HepG2 (cell line): Measurements from ENCODE around the gene KLHL17. TPM values are rescaled to one million over a fixed set of nuclear protein-coding genes. Genes with fewer than 3 reads are reported as not detected.

Experiments
- ATAC-seq: fragments of 200-7000 bp; cut with Tn5 transposase; 3 replicates; pipeline ENCODE4 v1.9.1; 2020; ENCODE audit warnings: mild to moderate bottlenecking, moderate library complexity
- BruUV-seq: library from RNA; stranded (reverse); fragments of 400-500 nt; replicated peaks from 2 replicates; lab custom pipeline; 2021; lab: Mats Ljungman, UMichigan
- CTCF ChIA-PET: fragments of 300-600 bp; formaldehyde crosslinking; extraction: SDS; loops from one replicate; lab custom pipeline; 2021; ENCODE audit warnings: low total read pairs, inconsistent platforms, low intra/inter-chr PET ratio; lab: Yijun Ruan, JAX
- POLR2A ChIA-PET: fragments of 350-600 bp; sonication (Branson Sonifier 250); formaldehyde crosslinking; loops from one replicate; lab custom pipeline; 2020; ENCODE audit warnings: antibody characterized with exemption, inconsistent platforms; lab: Yijun Ruan, JAX
- DNase-seq: peaks from one replicate; pipeline ENCODE4 v3.0.0-alpha.2; 2015; ENCODE audit warnings: low spot score
- FAIRE-seq: peaks from 3 replicates; lab custom pipeline; 2011; peaks lifted over from hg19 to GRCh38; lab: Jason Lieb, UNC
- H2AFZ ChIP-seq: one replicate; pipeline ENCODE4 v1.6.1; 2011; ENCODE audit warnings: low read length, inconsistent platforms
- H3K27ac ChIP-seq: fragments of 300-600 bp; 3 replicates; pipeline ENCODE4 v1.8.0; 2011; ENCODE audit warnings: mixed run types, mild to moderate bottlenecking, mixed read lengths, low read length, inconsistent platforms; ENCODE audit not compliant: insufficient read depth; ENCODE audit errors: extremely low read length
- H3K27me3 ChIP-seq, 2 experiments: fragments of 200-600 bp in 1 of 2; 2 replicates in 1 of 2; 3 replicates in 1 of 2; pipeline versions ENCODE4 v1.6.0 to v1.8.0; 2011; ENCODE audit warnings: low read length in 2 of 2, mild to moderate bottlenecking in 2 of 2, moderate library complexity in 2 of 2, inconsistent platforms in 1 of 2; ENCODE audit not compliant: insufficient read depth in 2 of 2, control insufficient read depth in 1 of 2
- H3K36me3 ChIP-seq, 2 experiments: fragments of 200-600 bp in 1 of 2; replicated peaks in 1 of 2; 2 replicates in 1 of 2; 3 replicates in 1 of 2; pipeline versions ENCODE4 v1.5.1 to v1.8.0; 2011; ENCODE audit warnings: low read length in 2 of 2, inconsistent platforms in 1 of 2; ENCODE audit not compliant: insufficient read depth in 2 of 2, control insufficient read depth in 1 of 2
- H3K4me1 ChIP-seq: 2 replicates; pipeline ENCODE4 v1.5.1; 2012; ENCODE audit warnings: low read length, inconsistent platforms; ENCODE audit not compliant: insufficient read depth
- H3K4me2 ChIP-seq: 2 replicates; pipeline ENCODE4 v1.6.0; 2011; ENCODE audit warnings: low read depth, low read length, inconsistent platforms
- H3K4me3 ChIP-seq, 3 experiments: fragments of 200-600 bp in 1 of 3; sonication (generic), shearing (Covaris generic) in 1 of 3; replicated peaks in 1 of 3; 2 replicates each; pipeline ENCODE4 v1.5.1; 2011 to 2016; ENCODE audit warnings: low read length in 3 of 3, inconsistent platforms in 2 of 3, low read depth in 2 of 3, mild to moderate bottlenecking in 2 of 3, control low read depth in 1 of 3, mixed read lengths in 1 of 3; ENCODE audit not compliant: insufficient read depth in 1 of 3
- H3K79me2 ChIP-seq: one replicate; pipeline ENCODE4 v1.6.1; 2011; ENCODE audit warnings: low read length, inconsistent platforms; ENCODE audit not compliant: insufficient read depth
- H3K9ac ChIP-seq: 2 replicates; pipeline ENCODE4 v1.6.0; 2011; ENCODE audit warnings: mild to moderate bottlenecking, low read depth, low read length, inconsistent platforms; ENCODE audit not compliant: insufficient read depth
- H3K9me3 ChIP-seq: 2 replicates; pipeline ENCODE4 v1.5.1; 2012; ENCODE audit warnings: mild to moderate bottlenecking, low read length
- H4K20me1 ChIP-seq: 2 replicates; pipeline ENCODE4 v1.6.0; 2011; ENCODE audit warnings: inconsistent platforms, mild to moderate bottlenecking, low read length, moderate library complexity; ENCODE audit not compliant: insufficient read depth
- ATAD3A ChIP-seq: sonication (generic); formaldehyde crosslinking; IDR thresholded peaks from 2 replicates; pipeline ENCODE4 v1.4.0; 2020; ENCODE audit warnings: missing genetic modification reagents
- BRF2 ChIP-seq: sonication (generic); formaldehyde crosslinking; IDR thresholded peaks from 2 replicates; pipeline ENCODE4 v1.8.1; 2022; ENCODE audit warnings: mild to moderate bottlenecking, missing genetic modification reagents
- CREB1 ChIP-seq, 2 experiments: fragments of 450-650 bp in 1 of 2; IDR thresholded peaks; 2 replicates each; pipeline ENCODE4 v1.6.1; 2016 to 2017; ENCODE audit warnings: control low read depth in 1 of 2, mild to moderate bottlenecking in 1 of 2, missing compliant biosample characterization in 1 of 2, missing genetic modification characterization in 1 of 2
- EED ChIP-seq: sonication (generic); formaldehyde crosslinking; IDR thresholded peaks from 2 replicates; pipeline ENCODE4 v1.5.0; 2020; ENCODE audit warnings: mild to moderate bottlenecking, missing genetic modification reagents
- HMG20A ChIP-seq: IDR thresholded peaks from 2 replicates; pipeline ENCODE4 v1.6.1; 2016; ENCODE audit warnings: borderline replicate concordance
- HNRNPL ChIP-seq: fragments of 200-400 bp; formaldehyde crosslinking; IDR thresholded peaks from 2 replicates; pipeline ENCODE4 v1.6.1; 2017; ENCODE audit warnings: mild to moderate bottlenecking, low read depth, low read length
- NFATC3 ChIP-seq: sonication (generic); formaldehyde crosslinking; IDR thresholded peaks from 2 replicates; pipeline ENCODE4 v1.5.1; 2020; ENCODE audit warnings: mild to moderate bottlenecking, missing genetic modification reagents
- NFIB ChIP-seq: sonication (generic); formaldehyde crosslinking; IDR thresholded peaks from 2 replicates; pipeline ENCODE4 v1.9.0; 2021; ENCODE audit warnings: missing genetic modification reagents, mild to moderate bottlenecking, borderline replicate concordance
- PITX1 ChIP-seq: sonication (generic); formaldehyde crosslinking; IDR thresholded peaks from 2 replicates; pipeline ENCODE4 v1.5.1; 2020; ENCODE audit warnings: mild to moderate bottlenecking, missing genetic modification reagents
- RBM22 ChIP-seq: fragments of 200-400 bp; formaldehyde crosslinking; optimal IDR thresholded peaks from 2 replicates; pipeline ENCODE3; 2017; ENCODE audit warnings: mild to moderate bottlenecking, low read length, moderate library complexity
- RFX5 ChIP-seq: IDR thresholded peaks from 2 replicates; pipeline ENCODE4 v1.6.1; 2011; ENCODE audit warnings: low read depth, low read length, improper control_type of control experiment
- USF2 ChIP-seq, 2 experiments: sonication (generic) in 1 of 2; formaldehyde crosslinking in 1 of 2; IDR thresholded peaks; 2 replicates each; pipeline versions ENCODE4 v1.5.1 to v1.6.1; 2011 to 2020; ENCODE audit warnings: borderline replicate concordance in 1 of 2, low read depth in 1 of 2, low read length in 1 of 2, mild to moderate bottlenecking in 1 of 2, missing genetic modification reagents in 1 of 2, moderate library complexity in 1 of 2
- ZNF24 ChIP-seq: fragments of 450-650 bp; IDR thresholded peaks from 2 replicates; pipeline ENCODE4 v1.6.1; 2017; ENCODE audit warnings: antibody characterized with exemption, mild to moderate bottlenecking
- ZNF30 ChIP-seq: sonication (generic); formaldehyde crosslinking; IDR thresholded peaks from 2 replicates; pipeline ENCODE4 v1.5.0; 2020; ENCODE audit warnings: mild to moderate bottlenecking, missing genetic modification reagents
- ZNF605 ChIP-seq: sonication (generic); formaldehyde crosslinking; IDR thresholded peaks from 2 replicates; pipeline ENCODE4 v1.8.0; 2022; ENCODE audit warnings: mild to moderate bottlenecking, missing genetic modification reagents
- ZNF687 ChIP-seq: sonication (generic); formaldehyde crosslinking; IDR thresholded peaks from 2 replicates; pipeline ENCODE4 v1.5.1; 2020; ENCODE audit warnings: mild to moderate bottlenecking, missing genetic modification reagents, moderate library complexity
- WGBS: methylation state at CpG from one replicate; pipeline ENCODE4 v1.1.6; 2017; ENCODE audit warnings: low lambda C conversion rate; 5-methylcytosine and 5-hydroxymethylcytosine counted together
- in situ Hi-C: cut with HindIII; loops from 2 replicates; pipeline ENCODE4 v1.10.0; 2017; ENCODE audit warnings: low pct_unique_long_range_greater_than_20kb; ENCODE audit not compliant: extremely low pct_ligation_motif_present
- intact Hi-C: fragments of 100-400 bp; cut with micrococcal nuclease; formaldehyde crosslinking; loops from one replicate; pipeline ENCODE4 v1.10.0; 2022; ENCODE audit not compliant: unreplicated experiment
- polyA plus RNA-seq, 8 experiments: library from polyadenylated mRNA; depleted of rRNA in 3 of 8; stranded (reverse) in 7 of 8; unstranded in 1 of 8; fragments of >200 nt; fragmentation: Illumina TruSeq in 4 of 8; extraction: Trizol in 4 of 8; gene quantifications; 2 replicates each; pipeline versions ENCODE4 v1.2.1 to v1.2.3, GENCODE V29; 2011 to 2016; ENCODE audit warnings: low read depth in 4 of 8, missing spikeins in 1 of 8, mixed read lengths in 1 of 8; ENCODE audit not compliant: insufficient read depth in 1 of 8
- total RNA-seq, 5 experiments: library from RNA; depleted of rRNA; stranded (reverse); fragments of >200 nt; fragmentation: Illumina TruSeq; extraction: Trizol; gene quantifications; 2 replicates each; pipeline ENCODE4 v1.2.3, GENCODE V29; 2016; ENCODE audit warnings: low read depth in 1 of 5

Gene KLHL17
- total and polyA plus RNA-seq, 2 of the 13 experiments (the other 11 are each of a cell fraction or from before 2014, with no cell fraction given): 9.3 to 24.7 TPM

DNA sequence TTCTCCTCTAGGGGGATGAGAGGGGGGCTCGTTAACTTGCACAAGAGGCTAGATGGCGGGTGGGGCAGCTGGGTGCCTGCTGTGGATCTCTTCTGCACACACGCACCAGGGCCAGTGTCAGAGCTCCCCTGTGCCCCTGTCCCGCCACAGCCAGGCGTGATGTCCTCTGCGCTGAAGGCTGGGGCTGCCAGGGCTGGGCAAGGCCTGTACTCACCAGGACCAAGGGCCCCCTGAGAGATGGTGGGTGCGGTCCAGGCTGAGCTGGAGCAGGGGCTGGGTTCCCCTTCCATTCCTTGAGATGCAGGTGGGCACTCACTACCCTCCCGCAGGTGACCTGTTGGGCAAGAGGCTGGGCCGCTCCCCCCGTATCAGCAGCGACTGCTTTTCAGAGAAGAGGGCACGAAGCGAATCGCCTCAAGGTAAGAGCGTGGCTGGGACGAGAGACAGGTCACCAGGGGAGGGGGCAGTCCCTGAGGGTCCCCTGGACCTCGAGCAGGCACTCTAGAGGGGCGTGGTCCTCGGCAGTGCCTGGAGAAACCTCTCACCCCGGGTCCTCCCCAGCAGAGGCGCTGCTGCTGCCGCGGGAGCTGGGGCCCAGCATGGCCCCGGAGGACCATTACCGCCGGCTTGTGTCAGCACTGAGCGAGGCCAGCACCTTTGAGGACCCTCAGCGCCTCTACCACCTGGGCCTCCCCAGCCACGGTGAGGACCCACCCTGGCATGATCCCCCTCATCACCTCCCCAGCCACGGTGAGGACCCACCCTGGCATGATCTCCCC, 21.5 kb upstream of the KLHL17 start:
- no peak overlapping the region for H3K9ac ChIP-seq
- POLR2A ChIA-PET: interaction anchor here (1.2 to 3.1 kb wide), 3 partner anchors 20 to 34 kb away, joined by 3 to 10 read pairs (median 4); partner anchors contain the start of gene NOC2L
- H3K27me3 ChIP-seq: peaks cover 26 to 60% of the 10 kb centered on the region in 2 experiments
- DNase-seq: no peak
- no peaks in the 10 kb centered on the region for H3K79me2 ChIP-seq
- no peaks in the 10 kb centered on the region for H3K36me3 ChIP-seq
- FAIRE-seq: no peak
- H3K4me3 ChIP-seq: peak overlapping the region in 1 of 3 experiments; percentile 65; a peak in 1 of 6 replicates
- H3K9me3 ChIP-seq: no peaks in the 10 kb centered on the region
- intact Hi-C loops: loop anchor here (2.0 kb wide), 1 partner anchor 34 kb away; no protein-coding TSS in a partner anchor
- in situ Hi-C loops: no loop called here
- no peak overlapping the region for H3K27ac ChIP-seq
- WGBS: no CpG with 5 or more reads among the region's 30 CpGs
- CTCF ChIA-PET: interaction anchor here (0.9 to 1.3 kb wide), 5 partner anchors 15 to 69 kb away, joined by 3 to 6 read pairs (median 3); no protein-coding TSS in a partner anchor
- ATAC-seq: peak; percentile 46
- H2AFZ ChIP-seq: no peak overlapping the region
- peak overlapping the region; percentile 72 for H3K4me2 ChIP-seq
- no peaks in the 10 kb centered on the region for H4K20me1 ChIP-seq
- no TSS peak for BruUV-seq
- H3K4me1 ChIP-seq: peaks cover 32% of the 10 kb centered on the region
- TF ChIP-seq ZNF687 (CRISPR knock-in tag): peak; percentile 25
- TF ChIP-seq HMG20A (CRISPR knock-in tag): no peak
- no peak for TF ChIP-seq NFATC3 (CRISPR knock-in tag)
- no peak for TF ChIP-seq ATAD3A (CRISPR knock-in tag)
- no peak for TF ChIP-seq RBM22
- no peak for TF ChIP-seq CREB1 (IDR thresholded peaks at IDR 0.05)
- no peak for TF ChIP-seq CREB1 (CRISPR knock-in tag; IDR thresholded peaks at IDR 0.05)
- no peak for TF ChIP-seq USF2 (IDR thresholded peaks at IDR 0.05; ENCODE audit: low read depth, low read length)
- TF ChIP-seq USF2 (CRISPR knock-in tag; IDR thresholded peaks at IDR 0.05; ENCODE audit: borderline replicate concordance): no peak
- TF ChIP-seq BRF2 (CRISPR knock-in tag): no peak
- 0 out of 2 replicates have a peak, but pooled peaks have one; percentile 31 for TF ChIP-seq ZNF30 (CRISPR knock-in tag)
- TF ChIP-seq RFX5: no peak
- no peak for TF ChIP-seq EED (CRISPR knock-in tag)
- no peak for TF ChIP-seq NFIB (CRISPR knock-in tag)
- TF ChIP-seq HNRNPL: 0 out of 2 replicates have a peak, but pooled peaks have one; percentile 7
- no peak for TF ChIP-seq ZNF24
- TF ChIP-seq PITX1: no peak
- no peak for TF ChIP-seq ZNF605 (CRISPR knock-in tag)
